Activated T-cell treated with anti-CD3 and anti-CD28 coated beads, Interleukin-2, amount 50 U/mL, for 24 hours (primary cell): ENCODE results near the gene DMBT1.
A peak's percentile ranks its signal among the peaks of the same experiment; 100 is the strongest.

Source experiments
- DNase-seq: peaks from one replicate; pipeline ENCODE4 v3.0.0-alpha.2; 2020
- H3K27ac Mint-ChIP-seq: 2 replicates; pipeline ENCODE4 v1.8.0; 2020; ENCODE audit warnings: mild to moderate bottlenecking, mixed read lengths
- H3K27me3 Mint-ChIP-seq: 2 replicates; pipeline ENCODE4 v1.8.0; 2020; ENCODE audit warnings: mixed read lengths
- H3K36me3 Mint-ChIP-seq: 2 replicates; pipeline ENCODE4 v1.8.0; 2020; ENCODE audit warnings: low read depth, mixed read lengths
- H3K4me1 Mint-ChIP-seq: 2 replicates; pipeline ENCODE4 v1.8.0; 2020; ENCODE audit warnings: low read depth, mixed read lengths
- H3K4me3 Mint-ChIP-seq: 2 replicates; pipeline ENCODE4 v1.8.0; 2020; ENCODE audit warnings: mild to moderate bottlenecking, moderate library complexity, mixed read lengths
- H3K9me3 Mint-ChIP-seq: 2 replicates; pipeline ENCODE4 v1.8.0; 2020; ENCODE audit warnings: mixed read lengths

DMBT1 gene

GRCh38 chr10:122639801-122640200 lies 79.2 kb downstream of the DMBT1 start:
- Mint-ChIP-seq H3K27ac (no peak overlapping the region), H3K27me3 (no peaks in the 10 kb centered on the region), H3K9me3 (no peaks in the 10 kb centered on the region), H3K36me3 (no peaks in the 10 kb centered on the region), H3K4me3 (no peak overlapping the region), H3K4me1 (no peaks in the 10 kb centered on the region)
- no peak for DNase-seq

- H3K36me3 Mint-ChIP-seq: no peaks in the 10 kb centered on the region
- H3K4me1 Mint-ChIP-seq: no peaks in the 10 kb centered on the region
- no peak for DNase-seq
- no peak overlapping the region for H3K4me3 Mint-ChIP-seq
- H3K9me3 Mint-ChIP-seq: no peaks in the 10 kb centered on the region
- H3K27ac Mint-ChIP-seq: no peak overlapping the region
- H3K27me3 Mint-ChIP-seq: no peaks in the 10 kb centered on the region
These were observed 80.4 kb downstream of the DMBT1 start for GRCh38 chr10:122640921-122641320.

- H3K27me3 Mint-ChIP-seq: peaks cover 11% of the 10 kb centered on the region
- H3K4me1 Mint-ChIP-seq: no peaks in the 10 kb centered on the region
- no peak overlapping the region for H3K4me3 Mint-ChIP-seq
- no peaks in the 10 kb centered on the region for H3K9me3 Mint-ChIP-seq
- no peak for DNase-seq
- H3K27ac Mint-ChIP-seq: no peak overlapping the region
- H3K36me3 Mint-ChIP-seq: no peaks in the 10 kb centered on the region
These were observed 82.4 kb downstream of the DMBT1 start for GRCh38 chr10:122642726-122643605.

GRCh38 chr10:122643931-122644534 lies 83.5 kb downstream of the DMBT1 start:
- Mint-ChIP-seq H3K27me3 (peaks cover 13% of the 10 kb centered on the region), H3K4me1 (no peaks in the 10 kb centered on the region), H3K27ac (no peak overlapping the region), H3K4me3 (no peak overlapping the region), H3K9me3 (no peaks in the 10 kb centered on the region), H3K36me3 (no peaks in the 10 kb centered on the region)
- no peak for DNase-seq

- Mint-ChIP-seq H3K36me3 (no peaks in the 10 kb centered on the region), H3K4me3 (no peak overlapping the region), H3K27me3 (peaks cover 26% of the 10 kb centered on the region), H3K9me3 (no peaks in the 10 kb centered on the region), H3K4me1 (no peaks in the 10 kb centered on the region), H3K27ac (no peak overlapping the region)
- DNase-seq: no peak
These were observed 86.2 kb downstream of the DMBT1 start for GRCh38 chr10:122646511-122647382.

- DNase-seq: no peak
- no peaks in the 10 kb centered on the region for H3K9me3 Mint-ChIP-seq
- peaks cover 28% of the 10 kb centered on the region for H3K27me3 Mint-ChIP-seq
- H3K4me3 Mint-ChIP-seq: no peak overlapping the region
- no peak overlapping the region for H3K27ac Mint-ChIP-seq
- H3K36me3 Mint-ChIP-seq: no peaks in the 10 kb centered on the region
- H3K4me1 Mint-ChIP-seq: no peaks in the 10 kb centered on the region
These were observed 86.9 kb downstream of the DMBT1 start for GRCh38 chr10:122647383-122647968.

GRCh38 chr10:122648599-122649428 lies 88.3 kb downstream of the DMBT1 start:
- DNase-seq: peak; percentile 40
- Mint-ChIP-seq H3K4me1 (no peaks in the 10 kb centered on the region), H3K27me3 (peaks cover 37% of the 10 kb centered on the region), H3K9me3 (no peaks in the 10 kb centered on the region), H3K4me3 (no peak overlapping the region), H3K36me3 (no peaks in the 10 kb centered on the region), H3K27ac (no peak overlapping the region)

- no peaks in the 10 kb centered on the region for H3K36me3 Mint-ChIP-seq
- H3K27me3 Mint-ChIP-seq: peaks cover 40% of the 10 kb centered on the region
- no peaks in the 10 kb centered on the region for H3K4me1 Mint-ChIP-seq
- no peaks in the 10 kb centered on the region for H3K9me3 Mint-ChIP-seq
- no peak overlapping the region for H3K4me3 Mint-ChIP-seq
- DNase-seq: no peak
- no peak overlapping the region for H3K27ac Mint-ChIP-seq
These were observed 89.3 kb downstream of the DMBT1 start for GRCh38 chr10:122649903-122650302.

GRCh38 chr10:122650331-122650730 lies 89.8 kb downstream of the DMBT1 start:
- H3K36me3 Mint-ChIP-seq: no peaks in the 10 kb centered on the region
- H3K4me3 Mint-ChIP-seq: no peak overlapping the region
- no peaks in the 10 kb centered on the region for H3K9me3 Mint-ChIP-seq
- no peaks in the 10 kb centered on the region for H3K4me1 Mint-ChIP-seq
- peaks cover 44% of the 10 kb centered on the region for H3K27me3 Mint-ChIP-seq
- no peak for DNase-seq
- no peak overlapping the region for H3K27ac Mint-ChIP-seq

- peaks cover 29% of the 10 kb centered on the region for H3K27me3 Mint-ChIP-seq
- no peak overlapping the region for H3K27ac Mint-ChIP-seq
- H3K9me3 Mint-ChIP-seq: no peaks in the 10 kb centered on the region
- DNase-seq: no peak
- no peaks in the 10 kb centered on the region for H3K4me1 Mint-ChIP-seq
- H3K36me3 Mint-ChIP-seq: no peaks in the 10 kb centered on the region
- H3K4me3 Mint-ChIP-seq: no peak overlapping the region
These were observed 95.2 kb downstream of the DMBT1 start for GRCh38 chr10:122655524-122656307.

GRCh38 chr10:122656308-122656705 lies 95.8 kb downstream of the DMBT1 start:
- Mint-ChIP-seq H3K36me3 (no peaks in the 10 kb centered on the region), H3K9me3 (no peaks in the 10 kb centered on the region), H3K27me3 (peaks cover 24% of the 10 kb centered on the region), H3K27ac (no peak overlapping the region), H3K4me1 (no peaks in the 10 kb centered on the region), H3K4me3 (no peak overlapping the region)
- DNase-seq: no peak

- no peak overlapping the region for H3K4me3 Mint-ChIP-seq
- no peaks in the 10 kb centered on the region for H3K9me3 Mint-ChIP-seq
- no peak overlapping the region for H3K27ac Mint-ChIP-seq
- no peaks in the 10 kb centered on the region for H3K36me3 Mint-ChIP-seq
- no peak for DNase-seq
- no peaks in the 10 kb centered on the region for H3K4me1 Mint-ChIP-seq
- H3K27me3 Mint-ChIP-seq: peaks cover 22% of the 10 kb centered on the region
These were observed 96.2 kb downstream of the DMBT1 start for GRCh38 chr10:122656741-122657140.

- H3K4me3 Mint-ChIP-seq: no peak overlapping the region
- no peaks in the 10 kb centered on the region for H3K9me3 Mint-ChIP-seq
- H3K27me3 Mint-ChIP-seq: peaks cover 23% of the 10 kb centered on the region
- H3K36me3 Mint-ChIP-seq: no peaks in the 10 kb centered on the region
- no peak overlapping the region for H3K27ac Mint-ChIP-seq
- no peak for DNase-seq
- no peaks in the 10 kb centered on the region for H3K4me1 Mint-ChIP-seq
These were observed 96.7 kb downstream of the DMBT1 start for GRCh38 chr10:122657255-122657654.
